HCT116 (cell line): ENCODE measurements around the gene KHSRP. TPM values are rescaled to one million over a fixed set of nuclear protein-coding genes. Genes with fewer than 3 reads are reported as not detected.

ENCODE experiments used
- ATAC-seq: fragments of 200-7000 bp; cut with Tn5 transposase; 2 replicates; pipeline ENCODE4 v1.9.1; 2020; ENCODE audit warnings: mild to moderate bottlenecking, moderate library complexity
- BruUV-seq: library from RNA; stranded (reverse); fragments of 400-500 nt; replicated peaks from 2 replicates; lab custom pipeline; 2021; lab: Mats Ljungman, UMichigan
- CTCF ChIA-PET: fragments of 300-600 bp; sonication (Branson Sonifier 250); formaldehyde crosslinking; loops from one replicate; lab custom pipeline; 2021; ENCODE audit warnings: antibody characterized with exemption; lab: Charles Lee
- POLR2A ChIA-PET: fragments of 300-600, 350-600 bp; sonication (Branson Sonifier 250); formaldehyde crosslinking; loops from one replicate; lab custom pipeline; 2021; ENCODE audit warnings: antibody characterized with exemption; lab: Charles Lee
- RAD21 ChIA-PET, 2 experiments: fragments of 300-600 bp; sonication (Branson Sonifier 250); formaldehyde crosslinking; loops; one replicate each; lab custom pipeline; 2023; ENCODE audit warnings: low total read pairs in 2 of 2; ENCODE audit not compliant: uncharacterized antibody in 2 of 2, unreplicated experiment in 2 of 2, low non-redundant PET in 1 of 2; lab: Charles Lee
- DNase-seq: peaks from one replicate; pipeline ENCODE4 v3.0.0-alpha.2; 2010; ENCODE audit warnings: low read depth, low spot score
- H2AFZ ChIP-seq: fragments of 200-600 bp; shearing (Covaris generic), sonication (generic); 2 replicates; pipeline ENCODE4 v1.6.1; 2017; ENCODE audit warnings: low read depth, mixed run types, mixed read lengths, antibody characterized with exemption, low read length; ENCODE audit not compliant: poor library complexity, severe bottlenecking
- H3K27ac ChIP-seq: 2 replicates; pipeline ENCODE4 v1.5.1; 2012; ENCODE audit warnings: low read depth, low read length
- H3K27me3 ChIP-seq: fragments of 200-600 bp; sonication (generic); 2 replicates; pipeline ENCODE4 v1.6.1; 2016; ENCODE audit warnings: mixed run types, low read length, mixed read lengths; ENCODE audit not compliant: insufficient read depth
- H3K36me3 ChIP-seq, 2 experiments: fragments of 200-500 bp in 1 of 2; fragments of 200-600 bp in 1 of 2; sonication (Bioruptor generic) in 1 of 2; sonication (generic) in 1 of 2; 2 replicates each; pipeline versions ENCODE4 v1.5.1 to v1.6.1; 2014 to 2016; ENCODE audit warnings: low read length in 2 of 2, inconsistent platforms in 1 of 2, mixed read lengths in 1 of 2, mixed run types in 1 of 2; ENCODE audit not compliant: insufficient read depth in 2 of 2, control insufficient read depth in 1 of 2
- H3K4me1 ChIP-seq, 2 experiments: fragments of 200-600 bp in 1 of 2; sonication (generic) in 1 of 2; 2 replicates each; pipeline versions ENCODE4 v1.5.1 to v1.6.1; 2012 to 2017; ENCODE audit warnings: low read length in 2 of 2, inconsistent platforms in 1 of 2, mild to moderate bottlenecking in 1 of 2, mixed read lengths in 1 of 2, mixed run types in 1 of 2, moderate library complexity in 1 of 2; ENCODE audit not compliant: insufficient read depth in 2 of 2, control insufficient read depth in 1 of 2
- H3K4me2 ChIP-seq: fragments of 200-600 bp; sonication (generic); 2 replicates; pipeline ENCODE4 v1.6.1; 2017; ENCODE audit warnings: mixed run types, low read length, mixed read lengths
- H3K4me3 ChIP-seq, 2 experiments: fragments of 200-600 bp in 1 of 2; sonication (generic) in 1 of 2; replicated peaks in 1 of 2; 2 replicates each; pipeline ENCODE4 v1.5.1; 2011 to 2016; ENCODE audit warnings: low read length in 2 of 2, control low read depth in 1 of 2, low read depth in 1 of 2, mild to moderate bottlenecking in 1 of 2, mixed read lengths in 1 of 2, mixed run types in 1 of 2
- H3K79me2 ChIP-seq: fragments of 200-600 bp; sonication (generic); 2 replicates; pipeline ENCODE4 v1.6.1; 2017; ENCODE audit warnings: mild to moderate bottlenecking, mixed run types, low read length, moderate library complexity, mixed read lengths; ENCODE audit not compliant: insufficient read depth
- H3K9ac ChIP-seq: fragments of 200-600 bp; sonication (generic); 2 replicates; pipeline ENCODE4 v1.6.1; 2016; ENCODE audit warnings: low read length, mixed read lengths
- H3K9me2 ChIP-seq: fragments of 200-600 bp; sonication (generic), shearing (Covaris generic); 2 replicates; pipeline ENCODE4 v1.6.1; 2017; ENCODE audit warnings: mixed run types, mild to moderate bottlenecking, moderate library complexity; ENCODE audit not compliant: insufficient read depth
- H3K9me3 ChIP-seq, 2 experiments: fragments of 200-500 bp in 1 of 2; fragments of 200-600 bp in 1 of 2; sonication (Bioruptor generic) in 1 of 2; sonication (generic) in 1 of 2; 2 replicates each; pipeline ENCODE4 v1.6.1; 2014 to 2017; ENCODE audit warnings: low read length in 2 of 2, mixed read lengths in 2 of 2, inconsistent platforms in 1 of 2, low read depth in 1 of 2, mild to moderate bottlenecking in 1 of 2, mixed run types in 1 of 2, moderate library complexity in 1 of 2; ENCODE audit not compliant: control insufficient read depth in 1 of 2, insufficient read depth in 1 of 2
- H4K20me1 ChIP-seq: fragments of 200-600 bp; sonication (generic), shearing (Covaris generic); 2 replicates; pipeline ENCODE4 v1.6.1; 2017; ENCODE audit warnings: mixed run types, mild to moderate bottlenecking, moderate library complexity; ENCODE audit not compliant: insufficient read depth
- ATF3 ChIP-seq: IDR thresholded peaks from 2 replicates; pipeline ENCODE4 v1.6.1; 2012
- CEBPB ChIP-seq: IDR thresholded peaks from 2 replicates; pipeline ENCODE4 v1.6.1; 2012; ENCODE audit warnings: low read depth
- EZH2phosphoT487 ChIP-seq: fragments of 200-600 bp; IDR thresholded peaks from 2 replicates; pipeline ENCODE4 v1.6.1; 2018; ENCODE audit warnings: antibody characterized with exemption, borderline replicate concordance
- MAX ChIP-seq: IDR thresholded peaks from 2 replicates; pipeline ENCODE4 v1.6.1; 2012
- REST ChIP-seq: IDR thresholded peaks from 2 replicates; pipeline ENCODE4 v1.6.1; 2012; ENCODE audit warnings: low read depth
- SIN3A ChIP-seq: IDR thresholded peaks from 2 replicates; pipeline ENCODE4 v1.6.1; 2012; ENCODE audit warnings: low read depth
- SP1 ChIP-seq: IDR thresholded peaks from 2 replicates; pipeline ENCODE4 v1.6.1; 2012; ENCODE audit warnings: low read depth
- ZFX ChIP-seq: fragments of 450-650 bp; IDR thresholded peaks from 2 replicates; pipeline ENCODE4 v1.6.1; 2017
- intact Hi-C: fragments of 100-400 bp; cut with micrococcal nuclease; formaldehyde crosslinking; loops from 2 replicates; pipeline ENCODE4 v1.10.0; 2022
- total RNA-seq: library from RNA; stranded (reverse); gene quantifications from one replicate; pipeline ENCODE4 v1.2.1, GENCODE V29; 2021; ENCODE audit not compliant: unreplicated experiment

KHSRP gene
- total RNA-seq, 1 experiment from 2014 or later, result 553 TPM

GRCh38 chr19:6402837-6403608, 21.6 kb downstream of the KHSRP start:
- TF ChIP-seq ZFX (no peak), EZH2phosphoT487 (no peak), ATF3 (no peak), REST (no peak), SIN3A (no peak), MAX (no peak), CEBPB (no peak), SP1 (no peak)
- BruUV-seq, result no TSS peak
- Histone ChIP-seq H3K9me3 (no peaks in the 10 kb centered on the region), H3K9ac (no peak overlapping the region), H3K36me3 (no peaks in the 10 kb centered on the region), H3K4me3 (no peak overlapping the region), H3K27me3 (no peaks in the 10 kb centered on the region), H3K27ac (no peak overlapping the region), H2AFZ (no peak overlapping the region), H3K79me2 (no peaks in the 10 kb centered on the region), H3K4me2 (no peak overlapping the region), H3K4me1 (no peaks in the 10 kb centered on the region), H4K20me1 (no peaks in the 10 kb centered on the region), H3K9me2 (no peaks in the 10 kb centered on the region)
- ChIA-PET POLR2A (no interaction called here), CTCF (no interaction called here), RAD21 (no interaction called here)
- no peak for DNase-seq
- intact Hi-C loops, result no loop called here
- ATAC-seq, result no peak
